Measurements from ENCODE around the gene CAMK2B. TPM values are rescaled to one million over a fixed set of nuclear protein-coding genes. Genes with fewer than 3 reads are reported as not detected.

CAMK2B gene
- total RNA-seq, 1 donor from 2014 or later, result 8.4 TPM

DNA sequence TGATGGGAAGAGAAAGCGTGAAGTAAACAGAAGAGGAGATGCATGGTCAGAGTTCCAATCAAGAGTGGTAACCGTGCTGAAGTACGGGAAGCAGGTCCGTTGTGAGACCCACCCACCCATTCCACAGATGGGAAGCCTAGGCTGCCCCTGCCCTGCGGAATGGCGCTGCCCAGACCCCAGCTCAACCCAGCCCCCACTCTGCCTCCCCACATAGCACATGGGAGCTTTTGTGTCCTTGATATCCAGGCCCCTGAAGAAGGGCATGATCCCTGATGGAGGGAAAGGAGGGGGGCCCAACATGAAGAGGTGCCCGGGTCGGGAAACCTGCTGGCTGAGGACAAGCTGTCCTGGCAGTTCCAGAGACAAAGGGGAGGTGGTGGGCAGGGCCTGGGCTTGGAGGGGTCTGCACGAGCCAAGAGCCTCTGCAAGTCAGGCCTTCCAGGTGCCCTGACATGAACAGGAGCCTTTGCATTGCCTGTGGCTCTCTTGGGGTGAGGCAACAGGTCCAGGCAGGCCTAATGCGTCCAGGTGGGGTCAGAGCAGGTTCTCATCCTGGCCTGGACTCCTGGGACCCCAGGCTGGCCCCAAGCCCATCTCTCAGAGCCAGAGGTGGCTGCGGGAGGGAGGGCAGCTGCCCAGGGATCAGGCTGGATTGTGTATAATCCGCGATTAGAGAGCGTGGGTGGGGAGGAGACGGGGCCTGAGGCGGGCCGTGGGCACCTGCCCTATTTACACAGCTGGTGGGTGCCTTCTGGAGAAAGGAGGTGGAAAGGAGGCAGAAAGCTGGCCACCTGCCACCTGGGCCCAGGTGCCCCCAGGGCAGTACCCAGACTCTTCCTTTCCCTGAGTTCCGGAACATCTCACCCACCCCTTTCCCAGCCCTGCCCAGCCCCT, 101.1 kb downstream of the CAMK2B start:
- peaks cover 4% of the 10 kb centered on the region for H3K27me3 Mint-ChIP-seq
- peaks cover 12% of the 10 kb centered on the region for H3K4me1 Mint-ChIP-seq (ENCODE audit: unreplicated experiment)
- no peak for DNase-seq (ENCODE audit: extremely low spot score, unreplicated experiment)
- H3K36me3 Mint-ChIP-seq, result no peaks in the 10 kb centered on the region
- peak overlapping the region; percentile 1 for H3K27ac Mint-ChIP-seq
- H3K4me3 Mint-ChIP-seq, result no peak overlapping the region
- TF ChIP-seq, protein P1, sequence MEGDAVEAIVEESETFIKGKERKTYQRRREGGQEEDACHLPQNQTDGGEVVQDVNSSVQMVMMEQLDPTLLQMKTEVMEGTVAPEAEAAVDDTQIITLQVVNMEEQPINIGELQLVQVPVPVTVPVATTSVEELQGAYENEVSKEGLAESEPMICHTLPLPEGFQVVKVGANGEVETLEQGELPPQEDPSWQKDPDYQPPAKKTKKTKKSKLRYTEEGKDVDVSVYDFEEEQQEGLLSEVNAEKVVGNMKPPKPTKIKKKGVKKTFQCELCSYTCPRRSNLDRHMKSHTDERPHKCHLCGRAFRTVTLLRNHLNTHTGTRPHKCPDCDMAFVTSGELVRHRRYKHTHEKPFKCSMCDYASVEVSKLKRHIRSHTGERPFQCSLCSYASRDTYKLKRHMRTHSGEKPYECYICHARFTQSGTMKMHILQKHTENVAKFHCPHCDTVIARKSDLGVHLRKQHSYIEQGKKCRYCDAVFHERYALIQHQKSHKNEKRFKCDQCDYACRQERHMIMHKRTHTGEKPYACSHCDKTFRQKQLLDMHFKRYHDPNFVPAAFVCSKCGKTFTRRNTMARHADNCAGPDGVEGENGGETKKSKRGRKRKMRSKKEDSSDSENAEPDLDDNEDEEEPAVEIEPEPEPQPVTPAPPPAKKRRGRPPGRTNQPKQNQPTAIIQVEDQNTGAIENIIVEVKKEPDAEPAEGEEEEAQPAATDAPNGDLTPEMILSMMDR (conservative IDR thresholded peaks at IDR 0.05), result no peak
- no peaks in the 10 kb centered on the region for H3K9me3 Mint-ChIP-seq

DNA sequence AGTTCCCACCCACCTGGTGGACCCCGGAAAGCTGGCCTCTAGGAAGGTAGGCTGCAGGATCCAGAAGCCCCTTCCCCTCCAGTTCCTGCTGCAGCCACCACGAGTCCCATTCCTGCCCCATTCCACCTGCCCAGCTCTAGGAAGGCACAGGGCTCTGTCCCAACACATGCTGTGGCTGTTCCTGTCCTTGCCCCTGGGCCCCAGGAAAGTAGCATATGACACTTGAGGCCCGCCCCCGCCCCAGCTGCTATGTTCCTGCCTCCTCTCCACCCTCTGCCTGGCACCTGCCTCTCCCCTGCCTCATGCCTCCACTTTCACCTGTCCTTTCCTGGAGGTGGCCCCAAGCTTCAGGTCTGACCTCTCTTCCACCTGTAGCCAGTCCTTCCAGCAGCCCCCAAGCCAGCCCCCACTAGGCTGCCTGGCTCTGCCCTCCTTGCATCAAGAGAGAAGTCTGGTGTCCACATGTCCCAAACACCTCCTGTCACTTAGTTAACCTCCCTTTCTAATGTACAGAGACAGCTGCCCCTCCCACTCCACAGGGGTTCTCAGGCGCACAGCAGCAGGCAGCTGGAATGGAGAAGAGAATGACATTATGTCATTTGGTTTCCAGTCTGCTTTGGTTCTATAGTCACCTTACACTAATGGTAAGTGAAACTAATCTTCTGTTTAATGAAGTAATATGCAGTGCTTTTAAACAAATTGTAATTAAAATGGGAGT, 101.9 kb downstream of the CAMK2B start:
- Mint-ChIP-seq H3K36me3 (no peaks in the 10 kb centered on the region), H3K9me3 (no peaks in the 10 kb centered on the region), H3K4me1 (ENCODE audit: unreplicated experiment) (peaks cover 12% of the 10 kb centered on the region), H3K27me3 (peaks cover 4% of the 10 kb centered on the region), H3K4me3 (no peak overlapping the region), H3K27ac (peak overlapping the region; percentile 1)
- DNase-seq (ENCODE audit: extremely low spot score, unreplicated experiment), result no peak
- TF ChIP-seq, protein P1 (conservative IDR thresholded peaks at IDR 0.05), result no peak

DNA sequence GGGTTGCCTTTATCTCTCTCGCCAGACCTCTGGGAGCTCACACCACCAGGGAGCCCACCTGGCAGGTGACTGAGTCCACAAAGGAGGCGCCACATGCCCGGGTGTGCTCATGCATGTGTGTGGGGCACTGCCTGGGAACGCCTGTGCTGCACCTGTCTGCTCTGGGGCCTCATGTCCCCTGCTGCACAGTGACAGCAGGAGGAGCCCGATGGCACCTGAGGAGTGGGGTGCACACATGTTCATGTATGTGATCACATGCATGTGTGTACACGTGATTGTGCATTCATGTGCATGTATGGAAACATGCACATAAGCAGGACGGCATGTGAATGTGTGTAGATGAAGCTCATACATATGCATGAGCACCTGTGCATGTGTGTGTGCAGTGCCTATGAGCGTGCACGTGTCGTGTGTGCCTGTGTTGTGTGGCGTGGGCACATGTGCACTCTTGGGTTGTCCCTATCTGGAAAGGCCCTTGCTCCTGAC, 102.6 kb downstream of the CAMK2B start:
- Mint-ChIP-seq H3K9me3 (no peaks in the 10 kb centered on the region), H3K27ac (no peak overlapping the region), H3K4me1 (ENCODE audit: unreplicated experiment) (peaks cover 17% of the 10 kb centered on the region), H3K27me3 (peaks cover 4% of the 10 kb centered on the region), H3K36me3 (no peaks in the 10 kb centered on the region), H3K4me3 (no peak overlapping the region)
- no peak for DNase-seq (ENCODE audit: extremely low spot score, unreplicated experiment)
- TF ChIP-seq, protein P1 (conservative IDR thresholded peaks at IDR 0.05), result no peak

DNA sequence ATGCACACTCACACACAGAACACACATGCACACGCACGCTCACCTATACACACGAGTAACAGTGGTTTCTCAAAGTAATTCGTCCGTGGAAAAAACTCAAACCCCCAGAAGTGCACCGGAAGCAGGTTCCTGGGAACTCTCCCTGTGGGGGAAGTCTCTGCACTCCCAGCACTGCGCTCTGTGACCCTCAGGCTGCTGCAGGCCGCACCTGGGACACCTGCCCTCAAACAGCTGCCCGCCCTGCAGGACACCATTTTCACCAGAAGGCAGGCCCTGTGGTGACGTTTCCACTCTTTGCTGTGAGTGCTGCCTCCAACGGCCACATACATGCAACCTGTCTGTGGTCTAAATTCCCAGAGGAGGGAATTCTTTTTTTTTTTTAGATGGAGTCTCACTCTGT, 103.3 kb downstream of the CAMK2B start:
- Mint-ChIP-seq H3K9me3 (no peaks in the 10 kb centered on the region), H3K27ac (no peak overlapping the region)
- TF ChIP-seq, protein P1 (conservative IDR thresholded peaks at IDR 0.05), result no peak

GRCh38 chr7:44221231-44221791, 104.1 kb downstream of the CAMK2B start:
- peaks cover 24% of the 10 kb centered on the region for H3K4me1 Mint-ChIP-seq (ENCODE audit: unreplicated experiment)
- DNase-seq (ENCODE audit: extremely low spot score, unreplicated experiment), result no peak
- no peak overlapping the region for H3K27ac Mint-ChIP-seq
- TF ChIP-seq, protein P1 (conservative IDR thresholded peaks at IDR 0.05), result no peak
- H3K27me3 Mint-ChIP-seq, result peaks cover 4% of the 10 kb centered on the region
- H3K9me3 Mint-ChIP-seq, result no peaks in the 10 kb centered on the region
- no peak overlapping the region for H3K4me3 Mint-ChIP-seq
- H3K36me3 Mint-ChIP-seq, result no peaks in the 10 kb centered on the region

More for the DNA sequence above, 103.3 kb downstream of the CAMK2B start:
- Mint-ChIP-seq H3K4me3 (no peak overlapping the region), H3K27me3 (peaks cover 4% of the 10 kb centered on the region), H3K4me1 (ENCODE audit: unreplicated experiment) (peaks cover 17% of the 10 kb centered on the region), H3K36me3 (no peaks in the 10 kb centered on the region)
- DNase-seq (ENCODE audit: extremely low spot score, unreplicated experiment), result no peak

Data from type B pancreatic cell (in vitro differentiated cells).